ENCODE measurements around the gene DHX35. TPM values are rescaled to one million over a fixed set of nuclear protein-coding genes. Genes with fewer than 3 reads are reported as not detected.

Gene DHX35
- total RNA-seq, 2 experiments from 2014 or later = 13.0 to 15.6 TPM

- no peak overlapping the region for H2AFZ ChIP-seq (ENCODE audit: low read length)
- ChIA-PET CTCF (ENCODE audit: unreplicated experiment) (interaction anchor here (1.0 kb wide), 1 partner anchor 8 kb away, joined by 3 read pairs; the partner anchor contains the start of gene FAM83D), POLR2A (interaction anchor here (0.7 kb wide), 1 partner anchor 112 kb away, joined by 4 read pairs; the partner anchor contains the start of gene PPP1R16B)
- DNase-seq (ENCODE audit: low spot score) = no peak
- H3K4me1 ChIP-seq (ENCODE audit: insufficient read depth, low read length, poor library complexity, severe bottlenecking) = no peaks in the 10 kb centered on the region
- no peaks in the 10 kb centered on the region for H3K9me3 ChIP-seq (ENCODE audit: low read length)
- no peaks in the 10 kb centered on the region for H3K79me2 ChIP-seq (ENCODE audit: insufficient read depth, low read depth, low read length)
- no peaks in the 10 kb centered on the region for H3K9me2 ChIP-seq (ENCODE audit: insufficient read depth, low read length)
- TF ChIP-seq, protein P1, sequence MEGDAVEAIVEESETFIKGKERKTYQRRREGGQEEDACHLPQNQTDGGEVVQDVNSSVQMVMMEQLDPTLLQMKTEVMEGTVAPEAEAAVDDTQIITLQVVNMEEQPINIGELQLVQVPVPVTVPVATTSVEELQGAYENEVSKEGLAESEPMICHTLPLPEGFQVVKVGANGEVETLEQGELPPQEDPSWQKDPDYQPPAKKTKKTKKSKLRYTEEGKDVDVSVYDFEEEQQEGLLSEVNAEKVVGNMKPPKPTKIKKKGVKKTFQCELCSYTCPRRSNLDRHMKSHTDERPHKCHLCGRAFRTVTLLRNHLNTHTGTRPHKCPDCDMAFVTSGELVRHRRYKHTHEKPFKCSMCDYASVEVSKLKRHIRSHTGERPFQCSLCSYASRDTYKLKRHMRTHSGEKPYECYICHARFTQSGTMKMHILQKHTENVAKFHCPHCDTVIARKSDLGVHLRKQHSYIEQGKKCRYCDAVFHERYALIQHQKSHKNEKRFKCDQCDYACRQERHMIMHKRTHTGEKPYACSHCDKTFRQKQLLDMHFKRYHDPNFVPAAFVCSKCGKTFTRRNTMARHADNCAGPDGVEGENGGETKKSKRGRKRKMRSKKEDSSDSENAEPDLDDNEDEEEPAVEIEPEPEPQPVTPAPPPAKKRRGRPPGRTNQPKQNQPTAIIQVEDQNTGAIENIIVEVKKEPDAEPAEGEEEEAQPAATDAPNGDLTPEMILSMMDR (conservative IDR thresholded peaks at IDR 0.05; ENCODE audit: low read length) = no peak
- TF ChIP-seq EZH2phosphoT487 (IDR thresholded peaks at IDR 0.05; ENCODE audit: borderline replicate concordance, low read depth, low read length) = no peak
- no peak overlapping the region for H3K27ac ChIP-seq (ENCODE audit: low read depth, low read length, poor library complexity, severe bottlenecking)
- no peak overlapping the region for H3K4me3 ChIP-seq (ENCODE audit: low read depth, low read length, poor library complexity, severe bottlenecking)
- H4K20me1 ChIP-seq (ENCODE audit: insufficient read depth, low read length) = no peaks in the 10 kb centered on the region
- intact Hi-C loops (cut with micrococcal nuclease; ENCODE audit: unreplicated experiment) = no loop called here
- no TSS peak for BruUV-seq (replicated peaks)
- H3K4me2 ChIP-seq (ENCODE audit: low read length) = no peak overlapping the region
- H3K36me3 ChIP-seq (ENCODE audit: insufficient read depth, low read length) = peaks cover 59% of the 10 kb centered on the region
Measured at GRCh38 chr20:38917657-38918056, 44.5 kb upstream of the DHX35 start.

DNA sequence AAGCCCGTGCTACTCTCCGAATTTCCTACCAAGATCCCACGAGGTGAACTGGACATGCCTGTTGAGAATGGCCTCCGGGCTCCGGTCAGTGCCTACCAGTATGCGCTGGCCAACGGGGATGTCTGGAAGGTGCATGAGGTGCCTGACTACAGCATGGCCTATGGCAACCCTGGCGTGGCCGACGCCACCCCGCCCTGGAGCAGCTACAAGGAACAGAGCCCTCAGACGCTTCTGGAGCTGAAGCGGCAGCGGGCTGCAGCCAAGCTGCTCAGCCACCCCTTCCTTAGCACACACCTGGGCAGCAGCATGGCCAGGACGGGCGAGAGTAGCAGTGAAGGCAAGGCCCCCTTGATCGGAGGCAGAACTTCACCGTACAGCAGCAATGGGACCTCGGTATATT is 44.0 kb upstream of the DHX35 start:
- Histone ChIP-seq H3K4me3 (ENCODE audit: low read depth, low read length, poor library complexity, severe bottlenecking) (no peak overlapping the region), H3K79me2 (ENCODE audit: insufficient read depth, low read depth, low read length) (no peaks in the 10 kb centered on the region), H3K27ac (ENCODE audit: low read depth, low read length, poor library complexity, severe bottlenecking) (no peak overlapping the region), H3K4me1 (ENCODE audit: insufficient read depth, low read length, poor library complexity, severe bottlenecking) (no peaks in the 10 kb centered on the region), H3K36me3 (ENCODE audit: insufficient read depth, low read length) (peaks cover 59% of the 10 kb centered on the region), H3K9me3 (ENCODE audit: low read length) (no peaks in the 10 kb centered on the region), H3K9me2 (ENCODE audit: insufficient read depth, low read length) (no peaks in the 10 kb centered on the region), H4K20me1 (ENCODE audit: insufficient read depth, low read length) (no peaks in the 10 kb centered on the region), H2AFZ (ENCODE audit: low read length) (no peak overlapping the region), H3K4me2 (ENCODE audit: low read length) (no peak overlapping the region)
- TF ChIP-seq, protein P1 (conservative IDR thresholded peaks at IDR 0.05; ENCODE audit: low read length) = no peak
- no peak for TF ChIP-seq EZH2phosphoT487 (IDR thresholded peaks at IDR 0.05; ENCODE audit: borderline replicate concordance, low read depth, low read length)
- CTCF ChIA-PET (ENCODE audit: unreplicated experiment) = interaction anchor here (1.0 kb wide), 1 partner anchor 8 kb away, joined by 3 read pairs; the partner anchor contains the start of gene FAM83D
- no TSS peak for BruUV-seq (replicated peaks)
- intact Hi-C loops (cut with micrococcal nuclease; ENCODE audit: unreplicated experiment) = no loop called here
- POLR2A ChIA-PET = no interaction called here
- no peak for DNase-seq (ENCODE audit: low spot score)

DNA sequence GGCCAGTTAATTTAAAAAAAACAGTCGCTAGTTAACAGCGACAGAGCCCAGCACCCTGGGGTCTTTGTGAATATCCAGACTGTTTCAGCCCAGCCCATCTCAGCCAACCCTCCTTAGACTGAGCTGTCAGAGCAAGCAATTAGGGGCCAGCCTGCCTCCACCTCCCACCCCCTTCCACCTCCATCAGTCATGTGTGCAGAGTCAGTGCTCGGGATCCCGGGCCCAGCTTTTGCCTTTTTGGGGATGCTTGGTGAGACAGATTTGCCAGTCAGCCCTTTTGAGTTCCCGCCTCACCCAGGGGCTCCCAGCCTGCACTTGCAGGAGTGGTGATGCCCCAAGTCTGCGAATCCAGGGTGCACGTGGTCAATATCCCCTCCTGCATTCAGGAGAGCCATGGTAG is 42.5 kb upstream of the DHX35 start:
- Histone ChIP-seq H3K36me3 (ENCODE audit: insufficient read depth, low read length) (peaks cover 46% of the 10 kb centered on the region), H3K4me3 (ENCODE audit: low read depth, low read length, poor library complexity, severe bottlenecking) (no peak overlapping the region), H2AFZ (ENCODE audit: low read length) (no peak overlapping the region), H3K79me2 (ENCODE audit: insufficient read depth, low read depth, low read length) (no peaks in the 10 kb centered on the region), H4K20me1 (ENCODE audit: insufficient read depth, low read length) (no peaks in the 10 kb centered on the region), H3K27ac (ENCODE audit: low read depth, low read length, poor library complexity, severe bottlenecking) (no peak overlapping the region), H3K4me1 (ENCODE audit: insufficient read depth, low read length, poor library complexity, severe bottlenecking) (no peaks in the 10 kb centered on the region), H3K9me3 (ENCODE audit: low read length) (no peaks in the 10 kb centered on the region), H3K9me2 (ENCODE audit: insufficient read depth, low read length) (no peaks in the 10 kb centered on the region), H3K4me2 (ENCODE audit: low read length) (no peak overlapping the region)
- intact Hi-C loops (cut with micrococcal nuclease; ENCODE audit: unreplicated experiment) = no loop called here
- no peak for TF ChIP-seq EZH2phosphoT487 (IDR thresholded peaks at IDR 0.05; ENCODE audit: borderline replicate concordance, low read depth, low read length)
- TF ChIP-seq, protein P1 (conservative IDR thresholded peaks at IDR 0.05; ENCODE audit: low read length) = no peak
- no TSS peak for BruUV-seq (replicated peaks)
- POLR2A ChIA-PET = no interaction called here
- CTCF ChIA-PET (ENCODE audit: unreplicated experiment) = no interaction called here
- DNase-seq (ENCODE audit: low spot score) = no peak
